Loucy (cell line): ENCODE results near the gene STN1.

Experiments
- H2AFZ ChIP-seq: fragments of 200-600 bp; sonication (generic); 2 replicates; pipeline ENCODE4 v1.6.0; 2016; ENCODE audit warnings: antibody characterized with exemption, mild to moderate bottlenecking, low read length, moderate library complexity
- H3F3A ChIP-seq: fragments of 200-600 bp; 2 replicates; pipeline ENCODE4 v1.6.0; 2016; ENCODE audit warnings: antibody characterized with exemption, low read depth, mild to moderate bottlenecking
- H3K27me3 ChIP-seq: fragments of 200-600 bp; sonication (generic); 2 replicates; pipeline ENCODE4 v1.6.1; 2014; ENCODE audit warnings: low read length, mild to moderate bottlenecking; ENCODE audit not compliant: insufficient read depth, poor library complexity, severe bottlenecking
- H3K36me3 ChIP-seq: fragments of 200-600 bp; sonication (generic); 2 replicates; pipeline ENCODE4 v1.6.1; 2016; ENCODE audit warnings: low read length; ENCODE audit not compliant: insufficient read depth
- H3K4me1 ChIP-seq: fragments of 200-600 bp; sonication (generic); 2 replicates; pipeline ENCODE4 v1.5.1; 2014; ENCODE audit warnings: low read length, mild to moderate bottlenecking; ENCODE audit not compliant: insufficient read depth, poor library complexity, severe bottlenecking
- H3K4me2 ChIP-seq: fragments of 200-600 bp; sonication (generic); 2 replicates; pipeline ENCODE4 v1.6.0; 2014; ENCODE audit warnings: antibody characterized with exemption, low read length, low read depth, mild to moderate bottlenecking; ENCODE audit not compliant: poor library complexity, severe bottlenecking
- H3K4me3 ChIP-seq: fragments of 200-600 bp; sonication (generic); 2 replicates; pipeline ENCODE4 v1.5.1; 2014; ENCODE audit warnings: low read length, mild to moderate bottlenecking, mixed read lengths; ENCODE audit not compliant: poor library complexity, severe bottlenecking
- H3K79me2 ChIP-seq: fragments of 200-600 bp; sonication (generic); 2 replicates; pipeline ENCODE4 v1.6.1; 2014; ENCODE audit warnings: low read length; ENCODE audit not compliant: insufficient read depth
- H3K9ac ChIP-seq: fragments of 200-600 bp; sonication (generic); 2 replicates; pipeline ENCODE4 v1.6.0; 2014; ENCODE audit warnings: mild to moderate bottlenecking, low read depth, low read length, moderate library complexity; ENCODE audit not compliant: poor library complexity, severe bottlenecking
- H3K9me2 ChIP-seq: fragments of 200-600 bp; sonication (generic); replicated peaks from 2 replicates; pipeline ENCODE4 v1.6.1; 2016; ENCODE audit warnings: low read depth, low read length, mixed read lengths
- H3K9me3 ChIP-seq: fragments of 200-600 bp; sonication (generic); 2 replicates; pipeline ENCODE4 v1.6.1; 2014; ENCODE audit warnings: mild to moderate bottlenecking, antibody characterized with exemption, low read length, low read depth; ENCODE audit not compliant: insufficient read depth
- H4K20me1 ChIP-seq: fragments of 200-600 bp; sonication (generic); 2 replicates; pipeline ENCODE4 v1.6.0; 2014; ENCODE audit warnings: antibody characterized with exemption, low read length, mild to moderate bottlenecking; ENCODE audit not compliant: insufficient read depth, poor library complexity, severe bottlenecking
- CTCF ChIP-seq: fragments of 200-600 bp; sonication (generic); conservative IDR thresholded peaks from 2 replicates; pipeline ENCODE4 v1.5.1; 2014; ENCODE audit warnings: mild to moderate bottlenecking, antibody characterized with exemption, low read length
- EZH2phosphoT487 ChIP-seq: fragments of 200-600 bp; IDR thresholded peaks from 2 replicates; pipeline ENCODE4 v1.6.1; 2018; ENCODE audit warnings: antibody characterized with exemption, mild to moderate bottlenecking, moderate library complexity, borderline replicate concordance

The STN1 gene

GRCh38 chr10:103921750-103922195 lies 3.8 kb upstream of the STN1 start:
- no peak overlapping the region for H3K4me3 ChIP-seq
- H3K4me1 ChIP-seq, result peaks cover 14% of the 10 kb centered on the region
- H3K9me3 ChIP-seq, result no peaks in the 10 kb centered on the region
- TF ChIP-seq CTCF (no peak), EZH2phosphoT487 (no peak)
- H3K27me3 ChIP-seq, result no peaks in the 10 kb centered on the region
- H3K9me2 ChIP-seq, result no peaks in the 10 kb centered on the region
- H2AFZ ChIP-seq, result no peak overlapping the region
- H4K20me1 ChIP-seq, result no peaks in the 10 kb centered on the region
- H3K79me2 ChIP-seq, result peaks cover 11% of the 10 kb centered on the region
- H3K9ac ChIP-seq, result no peak overlapping the region
- no peaks in the 10 kb centered on the region for H3K36me3 ChIP-seq
- H3K4me2 ChIP-seq, result no peak overlapping the region
- H3F3A ChIP-seq, result no peaks in the 10 kb centered on the region

- H3K4me3 ChIP-seq, result no peak overlapping the region
- H3K79me2 ChIP-seq, result peaks cover 16% of the 10 kb centered on the region
- no peaks in the 10 kb centered on the region for H3K9me3 ChIP-seq
- H3K4me1 ChIP-seq, result peaks cover 19% of the 10 kb centered on the region
- TF ChIP-seq EZH2phosphoT487 (no peak), CTCF (no peak)
- no peaks in the 10 kb centered on the region for H3F3A ChIP-seq
- H3K36me3 ChIP-seq, result no peaks in the 10 kb centered on the region
- H3K27me3 ChIP-seq, result no peaks in the 10 kb centered on the region
- no peaks in the 10 kb centered on the region for H3K9me2 ChIP-seq
- H3K4me2 ChIP-seq, result no peak overlapping the region
- H2AFZ ChIP-seq, result no peak overlapping the region
- no peak overlapping the region for H3K9ac ChIP-seq
- H4K20me1 ChIP-seq, result no peaks in the 10 kb centered on the region
Observed at GRCh38 chr10:103921248-103921647, 3.3 kb upstream of the STN1 start.

GRCh38 chr10:103919648-103920025 lies 1.7 kb upstream of the STN1 start:
- peaks cover 30% of the 10 kb centered on the region for H3K4me1 ChIP-seq
- no peaks in the 10 kb centered on the region for H3F3A ChIP-seq
- peaks cover 32% of the 10 kb centered on the region for H3K79me2 ChIP-seq
- peaks cover 9% of the 10 kb centered on the region; the same call in 1 of the 2 replicates for H3K9me3 ChIP-seq
- no peak overlapping the region for H3K4me2 ChIP-seq
- 0 out of 2 replicates have a peak overlapping the region, but pooled peaks have one; percentile 24 for H2AFZ ChIP-seq
- no peaks in the 10 kb centered on the region for H3K9me2 ChIP-seq
- no peak overlapping the region for H3K4me3 ChIP-seq
- TF ChIP-seq CTCF (no peak), EZH2phosphoT487 (no peak)
- no peaks in the 10 kb centered on the region for H3K27me3 ChIP-seq
- no peaks in the 10 kb centered on the region for H4K20me1 ChIP-seq
- H3K36me3 ChIP-seq, result 0 out of 2 replicates have a peak, but pooled peaks cover 6% of the 10 kb centered on the region
- H3K9ac ChIP-seq, result no peak overlapping the region
